ENCODE measurements around the gene ATF7.

ATF7 gene

GRCh38 chr12:53625373-53625945 lies 723 bp downstream of the ATF7 start:
- no peak overlapping the region for H2BK5ac ChIP-seq (ENCODE audit: low read length)
- no peak overlapping the region for H3K4ac ChIP-seq (ENCODE audit: low read length)
- H3K9ac ChIP-seq (ENCODE audit: low read depth, low read length, poor library complexity) = no peak overlapping the region
- no peaks in the 10 kb centered on the region for H3K27me3 ChIP-seq (ENCODE audit: control insufficient read depth in 3 of 3, insufficient read depth in 3 of 3, low read depth in 1 of 3, low read length in 3 of 3)
- H3K9me3 ChIP-seq (replicated peaks in 1 of 2; ENCODE audit: control insufficient read depth in 2 of 2, insufficient read depth in 1 of 2, low read depth in 1 of 2, low read length in 2 of 2) = no peaks in the 10 kb centered on the region
- peak overlapping the region; percentile 93 for H2AFZ ChIP-seq (ENCODE audit: low read length)
- H2AK5ac ChIP-seq (ENCODE audit: low read depth, low read length) = no peak overlapping the region
- peaks cover 0 to 5% of the 10 kb centered on the region in 2 donors for H3K36me3 ChIP-seq (replicated peaks in 1 of 2; ENCODE audit: control insufficient read depth in 2 of 2, insufficient read depth in 2 of 2, low read length in 2 of 2)
- peak overlapping the region; percentile 58 for H3K4me2 ChIP-seq (ENCODE audit: insufficient read depth, low read length, poor library complexity, severe bottlenecking)
- H4K91ac ChIP-seq (ENCODE audit: low read depth, low read length, poor library complexity) = no peak overlapping the region
- no peak overlapping the region for H4K8ac ChIP-seq (ENCODE audit: low read depth, low read length)
- no peak overlapping the region for H2BK120ac ChIP-seq (ENCODE audit: low read depth, low read length)
- H3K14ac ChIP-seq (ENCODE audit: low read length) = no peak overlapping the region
- no peak for DNase-seq (ENCODE audit: low spot score)
- no peak overlapping the region for H2BK15ac ChIP-seq (ENCODE audit: low read length)
- no CpG with 5 or more reads among the region's 5 CpGs for WGBS, 2 donors (ENCODE audit: extremely low coverage in 2 of 2, insufficient read length in 2 of 2, insufficient replicate concordance in 1 of 2)
- peaks cover 6 to 13% of the 10 kb centered on the region in 2 donors for H3K4me1 ChIP-seq (ENCODE audit: control insufficient read depth in 2 of 2, insufficient read depth in 1 of 2, low read depth in 1 of 2, low read length in 2 of 2)
- no peaks in the 10 kb centered on the region for H3K79me1 ChIP-seq (ENCODE audit: low read depth, low read length)
- no peak overlapping the region for H3K18ac ChIP-seq (ENCODE audit: low read length)
- H3K23ac ChIP-seq (ENCODE audit: low read depth, low read length, poor library complexity) = no peak overlapping the region
- H3K4me3 ChIP-seq (ENCODE audit: low read length in 2 of 2) = peak overlapping the region; percentile 65 to 80
- H3K27ac ChIP-seq (replicated peaks; ENCODE audit: low read length) = no peak overlapping the region
- no peak overlapping the region for H2BK12ac ChIP-seq (ENCODE audit: low read length)

DNA sequence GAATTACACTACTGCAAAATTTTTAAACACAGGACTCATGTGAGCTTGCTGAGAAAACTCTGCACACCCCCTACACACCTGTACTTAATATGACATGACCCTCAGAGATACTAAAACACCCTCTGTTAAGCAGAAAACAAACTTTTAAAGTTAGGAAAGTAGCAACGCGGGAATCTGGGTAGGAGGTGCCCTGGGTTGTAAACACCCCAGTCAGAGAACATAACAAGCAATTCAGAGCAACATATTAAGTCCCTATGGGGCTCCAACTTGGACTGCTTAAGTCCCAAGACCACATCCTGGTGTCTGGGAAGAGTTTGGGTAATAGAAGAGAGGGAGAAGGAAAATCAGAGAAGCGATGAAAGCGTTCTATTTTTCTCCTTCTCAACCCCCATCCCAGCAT lies 1.2 kb downstream of the ATF7 start:
- no peak overlapping the region for H3K27ac ChIP-seq (replicated peaks; ENCODE audit: low read length)
- no peak for DNase-seq (ENCODE audit: low spot score)
- no CpG with 5 or more reads among the region's 4 CpGs for WGBS, 2 donors (ENCODE audit: extremely low coverage in 2 of 2, insufficient read length in 2 of 2, insufficient replicate concordance in 1 of 2)

DNA sequence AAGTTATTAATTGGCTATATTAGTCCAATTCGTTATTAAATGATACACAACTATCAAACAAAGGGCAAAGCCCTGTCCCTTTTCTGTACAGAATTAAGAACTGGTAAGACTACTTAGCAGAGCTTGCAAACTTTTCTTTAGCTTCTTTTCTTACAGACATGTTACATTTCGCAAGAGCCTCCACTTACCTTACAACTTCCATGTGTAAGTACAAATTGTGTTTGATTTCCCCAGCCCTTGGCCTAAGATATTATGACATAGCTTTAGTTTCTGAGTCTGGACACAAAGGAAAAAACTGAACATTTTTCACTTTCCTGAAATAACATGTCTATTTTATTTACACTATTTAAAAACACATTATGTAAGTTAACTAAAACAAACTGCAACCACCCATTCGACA lies 1.7 kb downstream of the ATF7 start:
- no peak overlapping the region for H4K91ac ChIP-seq (ENCODE audit: low read depth, low read length, poor library complexity)
- H3K23ac ChIP-seq (ENCODE audit: low read depth, low read length, poor library complexity) = no peak overlapping the region
- no peaks in the 10 kb centered on the region for H3K27me3 ChIP-seq (ENCODE audit: control insufficient read depth in 3 of 3, insufficient read depth in 3 of 3, low read depth in 1 of 3, low read length in 3 of 3)
- H4K8ac ChIP-seq (ENCODE audit: low read depth, low read length) = no peak overlapping the region
- H2AK5ac ChIP-seq (ENCODE audit: low read depth, low read length) = no peak overlapping the region
- no peaks in the 10 kb centered on the region for H3K79me1 ChIP-seq (ENCODE audit: low read depth, low read length)
- no peak overlapping the region for H2BK5ac ChIP-seq (ENCODE audit: low read length)
- no CpG with 5 or more reads among the region's 3 CpGs for WGBS, 2 donors (ENCODE audit: extremely low coverage in 2 of 2, insufficient read length in 2 of 2, insufficient replicate concordance in 1 of 2)
- DNase-seq (ENCODE audit: low spot score) = no peak
- no peak overlapping the region for H3K9ac ChIP-seq (ENCODE audit: low read depth, low read length, poor library complexity)
- H3K27ac ChIP-seq (replicated peaks; ENCODE audit: low read length) = no peak overlapping the region
- no peak overlapping the region for H3K18ac ChIP-seq (ENCODE audit: low read length)
- H3K9me3 ChIP-seq (replicated peaks in 1 of 2; ENCODE audit: control insufficient read depth in 2 of 2, insufficient read depth in 1 of 2, low read depth in 1 of 2, low read length in 2 of 2) = no peaks in the 10 kb centered on the region
- H2BK12ac ChIP-seq (ENCODE audit: low read length) = no peak overlapping the region
- peaks cover 6 to 13% of the 10 kb centered on the region in 2 donors for H3K4me1 ChIP-seq (ENCODE audit: control insufficient read depth in 2 of 2, insufficient read depth in 1 of 2, low read depth in 1 of 2, low read length in 2 of 2)
- no peak overlapping the region for H3K14ac ChIP-seq (ENCODE audit: low read length)
- H3K36me3 ChIP-seq (replicated peaks in 1 of 2; ENCODE audit: control insufficient read depth in 2 of 2, insufficient read depth in 2 of 2, low read length in 2 of 2) = peaks cover 0 to 5% of the 10 kb centered on the region in 2 donors
- H2BK15ac ChIP-seq (ENCODE audit: low read length) = no peak overlapping the region
- H3K4me3 ChIP-seq (ENCODE audit: low read length in 2 of 2) = peak overlapping the region in 1 of 2 donors; percentile 65
- no peak overlapping the region for H2AFZ ChIP-seq (ENCODE audit: low read length)
- no peak overlapping the region for H2BK120ac ChIP-seq (ENCODE audit: low read depth, low read length)
- H3K4me2 ChIP-seq (ENCODE audit: insufficient read depth, low read length, poor library complexity, severe bottlenecking) = no peak overlapping the region
- H3K4ac ChIP-seq (ENCODE audit: low read length) = no peak overlapping the region

More for the DNA sequence above, 1.2 kb downstream of the ATF7 start:
- H3K23ac ChIP-seq (ENCODE audit: low read depth, low read length, poor library complexity) = no peak overlapping the region
- H2BK12ac ChIP-seq (ENCODE audit: low read length) = no peak overlapping the region
- H3K79me1 ChIP-seq (ENCODE audit: low read depth, low read length) = no peaks in the 10 kb centered on the region
- H4K91ac ChIP-seq (ENCODE audit: low read depth, low read length, poor library complexity) = no peak overlapping the region
- no peak overlapping the region for H4K8ac ChIP-seq (ENCODE audit: low read depth, low read length)
- H3K14ac ChIP-seq (ENCODE audit: low read length) = no peak overlapping the region
- peaks cover 6 to 13% of the 10 kb centered on the region in 2 donors for H3K4me1 ChIP-seq (ENCODE audit: control insufficient read depth in 2 of 2, insufficient read depth in 1 of 2, low read depth in 1 of 2, low read length in 2 of 2)
- no peaks in the 10 kb centered on the region for H3K27me3 ChIP-seq (ENCODE audit: control insufficient read depth in 3 of 3, insufficient read depth in 3 of 3, low read depth in 1 of 3, low read length in 3 of 3)
- no peak overlapping the region for H2BK5ac ChIP-seq (ENCODE audit: low read length)
- no peak overlapping the region for H3K4ac ChIP-seq (ENCODE audit: low read length)
- H2AK5ac ChIP-seq (ENCODE audit: low read depth, low read length) = no peak overlapping the region
- H2BK120ac ChIP-seq (ENCODE audit: low read depth, low read length) = no peak overlapping the region
- H3K4me2 ChIP-seq (ENCODE audit: insufficient read depth, low read length, poor library complexity, severe bottlenecking) = peak overlapping the region; percentile 58
- H3K18ac ChIP-seq (ENCODE audit: low read length) = no peak overlapping the region
- no peak overlapping the region for H3K9ac ChIP-seq (ENCODE audit: low read depth, low read length, poor library complexity)
- no peak overlapping the region for H2BK15ac ChIP-seq (ENCODE audit: low read length)
- no peak overlapping the region for H2AFZ ChIP-seq (ENCODE audit: low read length)
- H3K9me3 ChIP-seq (replicated peaks in 1 of 2; ENCODE audit: control insufficient read depth in 2 of 2, insufficient read depth in 1 of 2, low read depth in 1 of 2, low read length in 2 of 2) = no peaks in the 10 kb centered on the region
- peaks cover 0 to 5% of the 10 kb centered on the region in 2 donors for H3K36me3 ChIP-seq (replicated peaks in 1 of 2; ENCODE audit: control insufficient read depth in 2 of 2, insufficient read depth in 2 of 2, low read length in 2 of 2)
- H3K4me3 ChIP-seq (ENCODE audit: low read length in 2 of 2) = peak overlapping the region in 1 of 2 donors; percentile 65

DNA sequence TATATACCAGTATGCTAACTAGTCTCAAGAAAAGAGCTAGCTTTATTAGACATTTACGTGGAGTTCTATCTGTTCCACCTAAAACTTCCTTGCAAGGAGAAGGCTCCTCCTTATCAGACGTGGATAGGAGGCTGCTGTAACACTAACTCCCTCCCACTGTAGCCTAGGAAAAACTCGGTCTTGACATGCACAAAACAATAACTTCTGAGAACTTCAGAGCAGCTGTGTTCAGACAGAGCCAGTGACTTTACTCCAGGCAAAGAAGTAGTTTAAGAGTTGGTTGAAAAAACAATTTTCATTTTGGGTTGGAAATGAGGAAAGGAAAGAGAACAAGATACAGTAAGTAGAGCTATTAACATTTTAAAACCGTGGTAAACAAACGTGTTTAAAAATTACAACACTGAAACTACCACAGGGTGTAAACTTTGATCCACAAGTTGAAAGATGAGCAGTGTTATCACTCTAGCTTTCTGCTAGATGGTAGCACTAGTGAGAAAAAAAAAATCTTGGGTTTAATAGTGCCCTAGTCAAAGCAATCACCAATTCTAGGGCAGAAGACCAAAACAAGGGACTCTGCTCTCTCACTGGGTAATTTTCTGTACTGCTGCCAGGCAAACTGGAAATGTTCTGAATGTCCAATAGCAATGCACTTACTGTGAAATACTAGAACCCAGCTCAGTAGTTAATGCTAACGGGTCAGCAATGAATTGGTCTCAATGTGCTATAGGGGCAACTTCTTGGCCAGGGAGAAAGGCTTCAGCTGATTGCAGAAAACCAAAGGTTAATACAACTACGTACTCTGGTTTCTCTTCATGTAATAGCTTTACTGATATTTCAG lies 2.4 kb downstream of the ATF7 start:
- Histone ChIP-seq H3K4me3 (ENCODE audit: low read length in 2 of 2) (peak overlapping the region in 1 of 2 donors; percentile 65), H4K8ac (ENCODE audit: low read depth, low read length) (no peak overlapping the region), H2BK120ac (ENCODE audit: low read depth, low read length) (no peak overlapping the region), H3K27ac (replicated peaks; ENCODE audit: low read length) (no peak overlapping the region), H4K91ac (ENCODE audit: low read depth, low read length, poor library complexity) (no peak overlapping the region), H2AK5ac (ENCODE audit: low read depth, low read length) (no peak overlapping the region), H2AFZ (ENCODE audit: low read length) (no peak overlapping the region), H2BK5ac (ENCODE audit: low read length) (no peak overlapping the region), H3K18ac (ENCODE audit: low read length) (no peak overlapping the region), H3K4me1 (ENCODE audit: control insufficient read depth in 2 of 2, insufficient read depth in 1 of 2, low read depth in 1 of 2, low read length in 2 of 2) (peaks cover 6 to 13% of the 10 kb centered on the region in 2 donors), H3K9ac (ENCODE audit: low read depth, low read length, poor library complexity) (no peak overlapping the region), H3K4me2 (ENCODE audit: insufficient read depth, low read length, poor library complexity, severe bottlenecking) (no peak overlapping the region), H3K9me3 (replicated peaks in 1 of 2; ENCODE audit: control insufficient read depth in 2 of 2, insufficient read depth in 1 of 2, low read depth in 1 of 2, low read length in 2 of 2) (no peaks in the 10 kb centered on the region), H2BK15ac (ENCODE audit: low read length) (no peak overlapping the region), H3K4ac (ENCODE audit: low read length) (no peak overlapping the region), H3K27me3 (ENCODE audit: control insufficient read depth in 3 of 3, insufficient read depth in 3 of 3, low read depth in 1 of 3, low read length in 3 of 3) (no peaks in the 10 kb centered on the region), H3K23ac (ENCODE audit: low read depth, low read length, poor library complexity) (no peak overlapping the region), H3K36me3 (replicated peaks in 1 of 2; ENCODE audit: control insufficient read depth in 2 of 2, insufficient read depth in 2 of 2, low read length in 2 of 2) (peaks cover 0 to 5% of the 10 kb centered on the region in 2 donors), H3K14ac (ENCODE audit: low read length) (no peak overlapping the region), H3K79me1 (ENCODE audit: low read depth, low read length) (no peaks in the 10 kb centered on the region), H2BK12ac (ENCODE audit: low read length) (no peak overlapping the region)
- no peak for DNase-seq (ENCODE audit: low spot score)
- WGBS, 2 donors (ENCODE audit: extremely low coverage in 2 of 2, insufficient read length in 2 of 2, insufficient replicate concordance in 1 of 2) = no CpG with 5 or more reads among the region's 7 CpGs
